Kidney capillary endothelial cell (primary cell): ENCODE results near the gene KCTD14.
"Not testable (repeated sequence)": the region's sequence is repeated elsewhere in the genome, so short reads cannot be mapped to it uniquely, and the experiment has no call there.

Experiments used
- DNase-seq: peaks from one replicate; pipeline ENCODE4 v3.0.0-alpha.2; 2018; ENCODE audit warnings: low spot score

The KCTD14 gene

GRCh38 chr11:78046486-78046854, 23.4 kb upstream of the KCTD14 start:
- DNase-seq, result no peak

- DNase-seq, result peak; percentile 71
These were observed 22.9 kb upstream of the KCTD14 start for GRCh38 chr11:78045851-78046485.

DNA sequence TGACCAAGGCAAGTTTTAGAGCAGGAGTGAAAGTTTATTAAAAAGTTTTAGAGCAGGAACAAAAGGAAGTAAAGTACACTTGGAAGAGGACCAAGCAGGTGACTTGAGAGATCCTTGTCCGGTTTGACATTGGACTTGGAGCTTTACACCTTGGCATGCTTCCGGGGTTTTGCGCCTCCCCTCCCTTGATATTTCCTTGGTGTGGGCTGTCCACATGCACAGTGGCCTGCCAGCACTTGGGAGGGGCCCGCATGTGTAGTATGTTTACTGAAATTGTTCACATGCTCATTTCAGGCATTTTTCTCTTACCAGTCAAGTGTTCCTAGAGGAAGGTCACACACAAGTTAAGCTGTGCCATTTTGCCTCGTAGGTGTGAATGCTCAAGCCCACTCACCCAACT, 21.6 kb upstream of the KCTD14 start:
- DNase-seq, result no peak

GRCh38 chr11:78041843-78042440, 18.9 kb upstream of the KCTD14 start:
- no peak for DNase-seq

- DNase-seq, result not testable (repeated sequence)
These were observed 18.3 kb upstream of the KCTD14 start for GRCh38 chr11:78041380-78041719.

DNA sequence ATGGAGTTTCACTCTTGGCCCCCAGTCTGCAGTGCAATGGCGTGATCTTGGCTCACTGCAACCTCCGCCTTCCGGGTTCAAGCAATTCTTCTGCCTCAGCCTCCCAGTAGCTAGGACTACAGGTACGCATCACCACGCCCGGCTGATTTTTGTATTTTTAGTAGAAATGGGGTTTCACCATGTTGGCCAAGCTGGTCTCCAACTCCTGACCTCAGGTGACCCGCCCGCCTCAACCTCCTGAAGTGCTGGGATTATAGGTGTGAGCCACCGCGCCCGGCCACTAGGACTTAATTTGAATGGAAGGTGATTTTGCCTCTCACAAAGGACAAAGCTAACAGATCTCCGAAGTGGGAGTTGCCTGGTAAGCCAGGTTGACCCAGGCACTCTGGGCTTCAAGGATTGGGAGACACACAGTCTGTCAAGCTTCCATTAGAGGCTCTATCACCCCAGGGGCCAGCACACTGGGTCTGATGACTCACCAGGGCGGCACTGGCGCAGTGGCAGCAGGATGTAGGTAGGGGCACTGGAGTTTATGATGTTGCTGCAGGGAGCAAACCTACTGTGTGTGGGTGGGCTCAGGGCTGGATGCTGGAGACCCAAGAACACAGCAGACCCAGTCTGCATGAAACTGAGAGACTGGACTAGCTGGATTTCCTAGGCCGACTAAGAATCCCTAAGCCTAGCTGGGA, 17.8 kb upstream of the KCTD14 start:
- no peak for DNase-seq

DNA sequence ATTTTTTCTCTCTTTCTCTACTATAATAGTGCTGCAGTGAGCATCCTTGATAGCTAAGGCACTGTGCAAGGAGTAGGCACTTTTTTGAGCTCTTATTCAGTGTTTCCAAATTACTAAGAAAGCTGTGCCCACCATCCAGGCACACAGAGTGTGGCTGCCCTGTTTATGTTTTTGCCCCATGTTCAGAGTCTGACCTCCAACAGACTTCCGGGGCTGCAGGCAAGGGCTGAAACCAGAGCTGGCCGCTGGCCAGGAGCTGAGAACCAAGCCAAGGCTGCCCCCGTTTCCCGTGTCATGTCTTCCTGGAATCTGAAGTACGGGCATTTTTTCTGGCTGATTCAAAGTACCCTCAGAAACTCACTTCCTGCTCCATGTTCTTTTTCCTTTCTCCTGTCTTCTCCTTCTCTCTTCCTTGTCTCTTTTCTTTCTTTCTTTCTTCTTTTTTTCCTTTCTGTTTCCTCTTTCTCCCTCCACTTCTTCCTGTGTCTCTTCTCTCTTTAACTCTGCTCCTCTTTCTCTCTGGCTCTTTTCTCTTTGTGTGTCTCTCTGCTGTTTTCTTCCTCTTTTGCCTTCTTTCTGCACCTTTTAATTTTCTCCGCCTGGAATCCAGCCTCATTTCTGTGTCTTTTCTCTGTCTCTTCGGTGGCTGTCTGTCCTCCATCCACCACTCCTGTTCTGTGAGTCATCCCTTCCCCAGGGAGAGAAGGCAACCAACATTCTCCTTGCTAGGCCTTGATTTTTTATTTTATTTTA, 17.0 kb upstream of the KCTD14 start:
- peak; percentile 78 for DNase-seq

- DNase-seq, result no peak
These were observed 16.4 kb upstream of the KCTD14 start for GRCh38 chr11:78039391-78039918.

- no peak for DNase-seq
These were observed 15.7 kb upstream of the KCTD14 start for GRCh38 chr11:78038697-78039313.

GRCh38 chr11:78037825-78038620, 14.9 kb upstream of the KCTD14 start:
- no peak for DNase-seq

GRCh38 chr11:78037056-78037455, 14.0 kb upstream of the KCTD14 start:
- DNase-seq, result no peak

DNA sequence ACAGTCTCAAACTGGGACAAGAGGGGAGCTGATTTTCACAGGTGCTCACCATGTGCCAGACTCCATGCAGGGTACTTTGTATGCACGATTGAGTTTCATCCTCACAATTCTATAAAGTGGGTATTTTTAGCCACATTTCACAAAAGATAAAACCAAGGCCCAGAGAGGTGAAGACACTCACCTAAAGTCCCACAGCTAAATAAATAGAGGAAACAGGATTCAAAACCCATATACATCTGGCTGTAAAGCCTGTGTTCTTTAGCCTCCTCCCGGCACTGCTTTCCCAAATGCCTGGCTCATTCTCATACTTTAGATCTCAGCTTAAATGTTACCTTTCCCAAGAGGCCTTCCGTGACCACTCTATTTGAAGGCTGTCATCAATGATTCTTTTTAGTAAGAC, 13.2 kb upstream of the KCTD14 start:
- no peak for DNase-seq

GRCh38 chr11:78034623-78035022, 11.5 kb upstream of the KCTD14 start:
- no peak for DNase-seq

DNA sequence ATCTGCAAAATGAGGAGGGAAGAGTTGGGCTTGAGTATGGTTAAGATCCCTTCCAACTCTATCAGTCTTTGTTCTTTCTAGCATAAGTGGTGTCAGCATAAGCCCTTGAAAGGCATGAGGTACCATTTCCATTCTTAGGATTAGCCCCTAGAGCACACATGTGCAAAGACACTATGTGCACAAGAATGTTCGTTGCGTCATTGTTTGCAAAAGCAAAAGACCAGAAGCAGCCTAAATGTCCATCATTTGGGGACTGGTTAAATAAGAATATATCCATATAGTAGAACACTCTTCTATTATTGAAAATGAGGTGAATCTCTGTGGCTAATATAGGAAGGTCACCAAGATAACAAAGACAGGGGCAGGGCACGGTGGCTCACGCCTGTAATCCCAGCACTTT, 10.0 kb upstream of the KCTD14 start:
- no peak for DNase-seq

GRCh38 chr11:78032090-78032489, 9.0 kb upstream of the KCTD14 start:
- DNase-seq, result no peak

DNA sequence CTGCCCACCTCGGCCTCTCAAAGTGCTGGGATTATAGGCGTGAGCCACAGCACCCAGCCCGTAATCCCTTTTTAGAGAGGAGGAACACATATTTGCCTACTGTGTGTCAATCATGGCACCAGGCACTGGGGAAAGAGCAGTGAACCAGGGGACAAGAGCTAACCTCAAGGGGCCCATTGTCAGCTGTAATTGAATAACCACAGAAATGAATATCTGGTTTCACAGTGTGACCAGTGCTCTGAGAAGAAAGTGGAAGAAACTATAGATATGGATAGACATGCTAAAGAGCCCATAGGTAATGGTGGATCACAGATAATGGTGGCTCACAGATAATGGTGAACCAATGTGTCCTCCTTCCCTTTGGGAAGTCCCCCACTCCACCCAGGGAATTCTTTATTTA, 8.6 kb upstream of the KCTD14 start:
- no peak for DNase-seq

GRCh38 chr11:78030429-78031325, 7.6 kb upstream of the KCTD14 start:
- peak; percentile 7 for DNase-seq

DNA sequence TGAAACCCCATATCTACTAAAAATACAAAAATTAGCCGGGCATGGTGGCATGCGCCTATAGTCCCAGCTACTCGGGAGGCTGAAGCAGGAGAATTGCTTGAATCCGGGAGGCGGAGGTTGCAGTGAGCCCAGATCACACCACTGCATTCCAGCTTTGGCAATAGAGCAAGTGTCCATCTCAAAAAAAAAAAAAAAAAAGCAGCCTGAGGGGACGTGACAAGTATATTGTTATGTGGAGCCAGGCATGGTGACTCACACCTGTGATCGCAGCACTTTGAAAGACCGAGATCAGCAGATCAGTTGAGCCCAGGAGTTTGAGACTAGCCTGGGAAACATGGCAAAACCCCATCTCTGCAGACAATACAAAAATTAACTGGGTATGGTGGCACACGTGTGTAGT, 5.3 kb upstream of the KCTD14 start:
- peak; percentile 46 for DNase-seq

GRCh38 chr11:78027759-78028158, 4.7 kb upstream of the KCTD14 start:
- DNase-seq, result no peak

DNA sequence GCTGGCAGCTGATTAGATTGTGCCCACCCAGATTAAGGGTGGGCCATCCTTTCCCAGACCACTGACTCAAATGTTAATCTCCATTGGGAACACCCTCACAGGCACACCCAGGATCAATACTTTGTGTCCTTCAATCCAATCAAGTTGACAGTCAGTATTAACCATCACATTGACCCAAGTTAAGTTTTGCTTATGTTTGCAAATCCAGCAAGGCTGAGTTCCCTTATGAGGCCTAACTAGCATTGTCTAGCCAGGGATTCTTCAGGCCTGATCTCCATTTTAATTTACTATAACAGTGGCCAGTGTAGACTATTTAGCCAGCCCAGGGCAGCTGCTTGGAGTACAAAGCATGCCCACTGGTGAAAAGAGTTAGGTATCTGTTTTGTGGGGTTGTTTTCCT, 2.3 kb upstream of the KCTD14 start:
- no peak for DNase-seq
